Cortex of kidney (tissue), 1 donor: ENCODE data around the gene ADORA1.

Source experiments
- DNase-seq: peaks from one replicate; lab custom pipeline; 2025; lab: John Stamatoyannopoulos, UW

ADORA1 gene

DNA sequence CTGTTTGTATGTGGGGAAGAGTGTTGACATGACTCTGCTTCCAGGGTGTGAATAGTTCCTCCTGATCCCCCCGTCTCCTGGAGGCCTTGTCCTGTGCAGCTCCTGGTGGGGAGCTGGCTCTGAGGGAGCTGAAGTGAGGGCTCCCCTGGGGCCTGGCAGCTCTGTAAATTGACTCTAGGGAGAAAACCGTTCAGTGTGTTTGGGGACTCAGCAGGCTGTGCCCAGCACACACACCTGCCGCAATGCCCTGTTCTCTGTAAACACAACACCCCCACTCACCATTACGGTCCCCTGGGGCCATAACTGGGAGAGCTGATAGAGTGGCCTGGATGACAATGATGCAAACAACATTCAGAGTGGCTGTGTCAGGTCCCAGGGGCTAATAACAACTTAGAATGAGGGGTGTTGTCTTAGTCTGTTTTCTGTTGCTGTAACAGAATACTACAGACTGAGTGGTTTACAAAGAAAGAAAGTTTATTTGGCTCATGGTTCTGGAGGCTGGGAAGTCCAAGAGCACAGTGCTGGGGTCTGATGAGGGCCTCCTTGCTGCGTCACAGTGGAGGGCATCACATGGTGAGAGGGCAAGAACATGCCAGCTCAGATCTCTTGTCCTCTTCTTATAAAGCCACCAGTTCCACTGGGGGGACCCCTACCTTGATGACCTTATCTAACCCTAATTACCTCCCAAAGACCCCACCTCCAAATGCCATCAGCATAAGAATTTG is 15.3 kb downstream of the ADORA1 start:
- DNase-seq: no peak

DNA sequence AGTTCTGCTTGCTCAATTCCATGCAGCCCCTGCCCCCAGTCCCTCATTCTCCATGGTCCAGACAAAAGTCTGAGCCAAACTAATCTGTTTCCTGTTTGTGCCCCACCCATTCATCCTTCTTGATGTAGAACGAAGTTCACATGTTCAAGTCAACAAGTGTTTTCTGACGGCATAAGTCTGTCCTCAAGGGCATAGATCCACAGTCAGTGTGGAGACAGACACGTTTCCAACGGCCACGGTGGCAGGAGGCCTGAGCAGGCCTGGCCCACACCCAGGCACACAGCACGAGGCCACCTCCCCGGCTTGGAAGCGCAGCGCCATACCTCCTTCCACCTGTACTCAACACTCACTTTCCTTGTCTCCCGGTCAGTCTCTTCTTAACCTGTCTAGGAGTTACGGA is 16.1 kb downstream of the ADORA1 start:
- DNase-seq: no peak

DNA sequence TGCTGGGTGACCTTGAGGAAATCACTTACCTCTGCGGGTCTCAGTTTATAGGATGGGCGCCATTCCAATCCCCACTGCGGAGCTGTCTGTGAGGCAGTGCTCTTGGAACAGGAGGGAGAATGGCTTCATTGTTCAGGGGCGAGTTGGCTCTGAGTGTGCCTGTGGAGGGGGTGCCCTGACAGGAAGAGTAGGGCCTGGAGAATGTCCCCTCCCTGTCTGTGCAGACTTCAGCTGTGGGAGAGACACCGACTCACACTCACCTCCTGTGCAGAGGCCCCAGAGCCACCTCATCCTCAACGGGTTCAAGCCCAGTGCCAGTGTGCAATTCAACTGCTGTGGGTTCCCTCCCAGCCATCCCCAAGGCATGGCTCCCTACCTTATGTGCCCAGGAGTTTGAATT is 17.1 kb downstream of the ADORA1 start:
- DNase-seq: no peak

DNA sequence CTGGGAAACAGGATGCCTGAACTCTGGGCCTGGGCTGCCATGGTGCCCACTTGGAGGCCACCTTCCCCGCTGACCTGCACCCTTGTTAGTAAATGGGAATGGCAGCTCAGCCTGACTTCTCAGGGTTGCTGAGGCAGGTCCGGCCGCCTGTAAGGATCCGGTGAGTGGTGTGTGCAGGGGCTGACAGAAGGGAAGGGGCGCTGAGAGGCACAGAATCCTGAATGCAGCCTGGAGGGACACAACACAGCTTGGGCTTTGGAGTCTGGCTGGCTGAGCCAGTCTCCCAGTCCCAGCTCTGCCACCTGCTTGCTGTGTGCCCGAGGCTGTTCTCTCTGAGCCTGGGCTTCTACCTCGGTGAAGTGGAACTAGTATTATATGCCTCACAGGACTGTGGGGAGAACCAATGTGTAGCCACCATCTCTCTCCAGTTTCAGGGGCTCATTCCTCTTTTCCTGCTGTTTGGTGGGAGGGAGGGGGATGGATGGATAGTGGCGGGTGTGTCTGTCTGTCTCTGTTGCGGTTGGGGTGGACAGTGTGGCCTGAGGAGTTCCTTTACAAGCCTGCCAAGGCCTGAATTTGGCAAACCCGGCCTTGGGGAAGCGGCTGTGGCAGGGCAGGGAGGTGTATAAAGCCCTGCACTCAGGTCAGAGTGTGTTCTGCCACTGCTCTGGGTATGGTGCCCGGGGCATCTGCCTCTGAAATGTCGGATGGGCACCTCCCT is 18.0 kb downstream of the ADORA1 start:
- no peak for DNase-seq

DNA sequence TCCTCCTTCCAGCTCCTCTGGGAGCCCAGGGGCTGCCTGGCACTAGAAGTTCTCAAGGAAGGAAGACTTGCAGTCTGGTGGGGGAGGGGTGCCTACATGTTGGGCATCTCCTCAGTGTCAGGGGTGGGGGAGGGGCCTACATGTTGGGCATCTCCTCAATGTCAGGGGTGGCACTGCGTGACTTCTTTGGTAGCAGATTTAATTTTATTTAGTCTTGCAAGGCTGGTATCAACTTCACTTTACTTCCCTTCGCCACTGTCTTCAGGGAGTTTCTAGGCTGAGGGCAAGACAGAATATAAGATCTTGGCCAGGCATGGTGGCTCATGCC is 18.5 kb downstream of the ADORA1 start:
- no peak for DNase-seq

DNA sequence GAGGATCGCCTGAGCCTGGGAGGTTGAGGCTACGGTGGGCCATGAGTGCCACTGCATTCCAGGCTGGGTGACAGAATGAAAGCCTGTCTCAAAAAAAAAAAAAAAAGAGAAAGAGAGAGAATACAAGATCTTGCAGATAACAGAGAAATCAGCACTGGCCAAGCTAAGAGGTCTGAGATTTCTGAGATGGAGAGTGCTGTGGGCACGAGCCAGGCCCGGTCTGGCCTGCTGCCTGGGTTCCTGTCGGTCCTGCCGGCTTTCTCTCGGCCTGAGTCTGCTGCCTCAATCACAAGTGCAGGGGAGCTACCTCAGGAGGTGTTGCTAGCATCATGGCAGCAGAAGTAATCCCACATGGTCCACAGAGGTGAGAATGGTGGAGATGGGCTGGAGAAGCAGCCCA is 19.0 kb downstream of the ADORA1 start:
- no peak for DNase-seq

DNA sequence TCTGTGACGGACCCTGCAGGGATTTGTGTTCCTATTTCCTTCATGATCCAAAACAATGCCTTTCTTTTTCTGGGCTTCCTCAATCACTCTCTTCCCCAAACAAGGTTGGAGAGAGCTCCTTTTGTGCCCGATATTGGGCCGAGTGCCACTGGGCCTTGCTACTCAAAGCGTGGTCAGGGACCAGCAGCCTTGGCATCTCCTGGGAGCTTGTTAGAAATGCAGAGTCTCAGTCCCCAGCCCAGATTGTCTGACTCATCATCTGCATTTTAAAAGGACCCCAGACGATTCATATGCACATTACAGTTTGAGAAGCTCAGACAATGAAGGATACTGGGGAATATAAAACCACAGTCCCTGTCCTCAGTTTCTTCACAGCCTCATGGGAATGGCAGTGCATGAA is 19.9 kb downstream of the ADORA1 start:
- DNase-seq: no peak

DNA sequence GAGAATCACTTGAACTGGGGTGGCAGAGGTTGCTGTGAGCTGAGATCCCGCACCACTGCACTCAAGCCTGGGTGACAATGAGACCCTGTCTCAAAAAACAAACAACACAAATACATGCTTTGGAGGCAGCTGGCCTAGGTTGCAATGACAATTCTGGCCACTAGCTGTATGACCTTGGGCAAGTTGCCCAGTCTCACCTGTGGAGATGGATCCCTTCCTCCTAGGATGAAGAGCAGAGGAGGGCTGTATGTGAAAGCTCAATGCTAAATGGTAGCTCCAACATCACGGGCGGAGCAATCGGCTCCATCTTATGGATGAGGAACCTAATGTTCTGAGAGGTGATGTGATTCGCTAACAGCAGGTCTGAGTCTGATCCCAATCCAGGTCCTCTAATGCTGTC is 20.6 kb downstream of the ADORA1 start:
- DNase-seq: no peak

DNA sequence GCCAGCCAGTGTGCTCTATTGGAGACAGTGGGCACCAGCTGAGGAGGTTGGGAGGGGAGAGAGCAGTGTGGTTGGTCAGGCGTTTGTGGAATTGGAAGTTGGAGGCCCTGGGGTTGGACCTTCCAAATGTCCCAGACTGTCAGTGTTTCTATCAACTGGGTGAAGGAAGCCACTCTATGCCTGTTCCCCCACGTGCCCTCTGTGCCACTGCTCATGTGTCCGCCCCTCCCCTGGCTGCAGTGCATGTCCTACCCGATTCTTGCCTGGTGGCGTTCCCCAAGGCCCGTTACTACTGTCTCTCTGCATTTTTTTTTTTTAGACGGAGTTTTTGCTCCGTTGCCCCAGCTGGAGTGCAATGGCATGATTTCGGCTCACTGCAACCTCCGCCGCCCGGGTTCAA is 21.1 kb downstream of the ADORA1 start:
- DNase-seq: no peak

DNA sequence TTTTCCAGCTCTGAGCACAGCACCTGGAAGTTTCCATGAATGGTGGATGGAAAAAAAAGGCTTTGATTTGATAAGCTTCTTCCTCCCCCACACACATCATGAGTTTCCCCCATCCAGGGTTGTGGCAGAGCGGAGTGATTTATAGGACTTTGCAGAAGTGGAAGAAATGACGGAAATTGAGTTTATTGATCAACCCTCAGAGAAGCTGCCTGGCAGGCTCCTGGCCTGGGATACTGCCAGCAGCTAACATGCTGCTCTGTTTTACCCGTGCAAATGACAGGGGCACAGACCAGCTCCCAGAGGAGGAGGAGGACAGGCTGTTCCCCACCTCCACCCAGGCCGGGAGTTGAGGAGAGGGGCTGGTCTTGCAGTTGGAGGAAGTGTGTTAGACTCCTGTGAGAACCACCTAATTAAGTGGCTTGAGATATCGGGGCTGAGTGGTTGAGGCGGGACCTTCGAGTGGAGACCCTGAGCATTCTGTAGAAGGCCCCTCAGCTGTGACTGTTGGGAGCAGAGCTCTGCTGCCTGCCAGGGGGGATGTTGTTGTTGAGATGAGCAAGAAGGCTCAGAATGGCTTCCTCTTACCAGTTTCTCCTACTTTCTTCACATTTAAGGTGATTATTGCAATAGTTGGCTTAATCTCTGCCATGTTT is 21.8 kb downstream of the ADORA1 start:
- no peak for DNase-seq

DNA sequence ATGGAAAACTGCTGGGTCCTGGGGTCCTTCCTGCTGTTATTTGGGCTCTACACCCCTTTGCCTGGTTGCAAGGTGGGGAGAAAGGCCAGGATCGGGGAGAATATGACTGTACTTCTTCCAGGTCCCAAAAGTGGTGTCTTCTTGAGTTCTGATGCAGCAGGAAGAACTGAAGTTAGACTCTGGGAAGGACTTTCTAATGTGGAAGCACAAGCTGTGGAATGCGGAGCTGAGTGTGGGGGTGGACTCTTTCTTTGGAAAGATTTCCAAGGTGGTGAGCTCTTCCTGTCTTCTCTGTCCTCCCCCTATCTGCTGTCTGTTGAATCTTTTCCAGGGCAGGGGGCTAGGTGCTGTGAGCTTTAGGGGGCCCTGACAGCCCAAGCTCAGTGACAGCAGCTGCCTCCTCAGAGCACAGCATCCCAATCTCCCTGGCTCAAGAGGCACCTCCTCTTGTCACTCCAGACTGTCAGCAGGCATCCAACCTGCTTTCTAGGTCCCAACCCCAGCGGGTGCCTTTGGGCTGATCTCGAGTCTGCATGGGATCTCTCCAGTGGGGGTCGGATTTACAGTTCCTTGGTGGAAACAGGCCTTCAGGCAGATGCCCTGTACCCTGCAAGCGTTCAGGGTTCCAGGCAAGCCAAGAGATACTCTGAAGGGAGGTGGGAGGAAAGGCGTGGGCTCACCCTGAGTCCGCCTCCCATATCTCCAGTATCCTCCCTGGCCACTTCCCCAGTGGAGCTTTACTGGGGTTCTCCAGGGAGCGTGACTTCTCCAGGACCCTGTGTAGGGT is 23.2 kb downstream of the ADORA1 start:
- DNase-seq: no peak

DNA sequence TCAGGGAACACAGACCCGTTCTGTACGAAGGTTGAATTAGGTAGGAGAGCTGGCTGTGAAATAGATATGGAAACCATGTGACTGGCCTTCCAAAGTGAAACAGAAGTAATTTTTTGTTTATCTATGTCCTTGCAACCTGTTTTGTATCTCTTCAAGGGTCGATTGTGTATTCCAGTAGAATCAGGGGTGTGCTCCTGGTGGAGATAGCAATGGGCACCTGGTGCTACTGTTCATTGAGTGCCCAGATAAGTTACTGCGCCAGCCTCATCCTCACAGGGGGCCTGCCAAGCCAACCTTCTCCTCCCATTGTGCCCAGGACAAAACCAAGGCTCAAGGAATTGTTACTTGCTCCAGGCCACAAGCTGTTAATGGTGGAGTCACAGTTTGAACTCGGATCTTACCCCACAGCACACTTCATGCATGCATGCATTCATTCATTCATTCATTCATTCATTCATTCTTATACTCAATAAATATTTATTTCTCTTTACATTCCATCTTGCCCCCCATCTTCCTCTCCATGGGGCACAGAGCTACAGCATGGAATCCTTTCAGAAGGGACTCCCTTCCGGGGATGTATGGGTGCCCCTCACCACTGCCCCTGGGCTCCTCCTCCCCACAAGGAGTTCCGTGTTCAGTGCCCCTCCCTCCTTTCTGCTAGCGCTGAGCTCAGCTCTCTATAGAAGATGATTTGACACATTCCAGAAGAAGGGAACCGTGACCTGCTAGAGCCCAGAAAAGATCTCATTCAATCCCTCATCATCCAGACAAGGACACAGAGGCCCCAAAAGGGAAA is 24.0 kb downstream of the ADORA1 start:
- DNase-seq: no peak

DNA sequence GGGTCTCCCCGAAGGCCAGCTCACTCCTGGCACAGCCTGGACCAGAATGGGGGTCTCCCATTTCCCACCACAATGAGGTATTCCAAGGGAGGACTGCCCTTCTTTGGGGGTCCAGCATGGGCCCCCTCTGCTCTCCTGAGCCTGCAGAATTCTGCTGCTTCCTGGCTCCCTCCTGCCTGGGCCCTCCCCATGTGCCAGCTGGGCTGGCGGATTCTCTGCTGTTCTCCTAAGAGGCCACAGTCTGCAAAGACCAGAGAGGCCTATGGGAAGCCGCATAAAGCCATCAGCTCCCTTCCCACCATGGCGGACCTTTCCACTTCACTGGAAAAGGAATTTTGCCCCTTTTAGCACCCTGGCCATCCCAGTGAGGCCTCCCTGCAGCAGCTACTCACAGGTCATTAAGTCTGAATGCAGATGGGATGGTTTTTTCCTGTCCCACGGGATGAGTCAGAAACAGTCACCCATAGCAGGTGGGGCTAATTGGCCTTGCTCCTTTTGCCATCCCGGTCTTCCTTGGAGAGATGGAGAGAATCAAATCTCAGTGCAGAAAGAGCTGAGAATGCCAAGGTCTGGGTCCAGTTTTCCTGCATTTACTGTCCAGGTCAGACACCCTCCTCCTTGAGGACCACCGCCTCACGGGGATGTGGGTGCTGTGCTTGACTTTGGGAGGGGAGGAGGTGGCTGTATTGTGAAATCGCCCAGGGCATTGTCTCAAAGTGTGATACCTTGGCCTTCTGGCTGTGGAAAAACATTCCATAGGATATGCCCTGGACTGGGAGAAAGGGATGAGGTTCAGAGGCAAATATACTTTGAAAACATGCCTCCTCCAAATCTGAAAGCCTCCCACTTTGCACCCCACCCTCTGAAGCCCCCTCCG is 24.9 kb downstream of the ADORA1 start:
- DNase-seq: no peak

DNA sequence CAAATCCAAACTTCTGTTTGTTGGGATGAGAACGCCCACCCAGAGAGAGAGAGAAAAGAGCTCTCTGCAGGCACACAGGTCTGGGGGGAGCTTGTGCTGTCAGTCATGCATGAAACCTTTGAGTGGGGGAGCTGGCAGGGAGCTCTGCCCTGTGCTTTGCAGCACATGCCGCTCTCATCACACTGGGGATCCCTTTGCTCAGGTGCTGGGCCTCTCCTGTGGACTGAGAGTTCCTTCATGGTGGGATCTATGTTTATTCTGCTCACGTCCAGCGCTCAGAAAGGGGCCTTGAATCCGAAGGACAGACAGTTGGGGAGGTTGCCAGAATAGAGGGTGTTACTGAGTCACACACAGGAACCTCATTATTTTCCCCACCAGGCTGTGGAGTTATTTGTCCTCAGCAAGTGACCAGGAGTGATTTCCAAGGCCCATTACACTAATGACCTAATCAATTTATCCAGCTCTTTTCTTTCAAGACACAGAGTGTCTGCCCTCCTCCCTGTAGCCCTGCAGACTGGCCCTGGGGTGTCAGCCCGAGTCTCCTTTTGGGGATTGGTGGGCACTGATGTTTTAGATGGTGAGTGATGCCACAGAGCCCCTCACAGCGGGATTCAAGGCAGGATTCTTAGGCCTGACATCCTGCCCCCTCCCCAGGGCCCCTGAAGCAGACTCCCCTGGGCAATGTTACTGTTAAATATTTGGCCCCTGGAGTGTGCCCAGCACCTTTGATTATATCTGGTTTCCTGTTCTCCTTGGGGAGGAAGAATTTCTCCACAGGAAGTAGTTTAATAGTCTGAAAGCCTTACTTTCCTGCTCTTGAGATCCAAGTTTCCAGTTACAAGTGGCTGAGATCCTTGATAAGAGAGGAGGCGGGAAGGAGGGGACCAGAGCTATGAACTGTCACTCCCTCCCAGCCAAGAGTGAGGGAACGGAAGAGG is 25.8 kb downstream of the ADORA1 start:
- DNase-seq: no peak

DNA sequence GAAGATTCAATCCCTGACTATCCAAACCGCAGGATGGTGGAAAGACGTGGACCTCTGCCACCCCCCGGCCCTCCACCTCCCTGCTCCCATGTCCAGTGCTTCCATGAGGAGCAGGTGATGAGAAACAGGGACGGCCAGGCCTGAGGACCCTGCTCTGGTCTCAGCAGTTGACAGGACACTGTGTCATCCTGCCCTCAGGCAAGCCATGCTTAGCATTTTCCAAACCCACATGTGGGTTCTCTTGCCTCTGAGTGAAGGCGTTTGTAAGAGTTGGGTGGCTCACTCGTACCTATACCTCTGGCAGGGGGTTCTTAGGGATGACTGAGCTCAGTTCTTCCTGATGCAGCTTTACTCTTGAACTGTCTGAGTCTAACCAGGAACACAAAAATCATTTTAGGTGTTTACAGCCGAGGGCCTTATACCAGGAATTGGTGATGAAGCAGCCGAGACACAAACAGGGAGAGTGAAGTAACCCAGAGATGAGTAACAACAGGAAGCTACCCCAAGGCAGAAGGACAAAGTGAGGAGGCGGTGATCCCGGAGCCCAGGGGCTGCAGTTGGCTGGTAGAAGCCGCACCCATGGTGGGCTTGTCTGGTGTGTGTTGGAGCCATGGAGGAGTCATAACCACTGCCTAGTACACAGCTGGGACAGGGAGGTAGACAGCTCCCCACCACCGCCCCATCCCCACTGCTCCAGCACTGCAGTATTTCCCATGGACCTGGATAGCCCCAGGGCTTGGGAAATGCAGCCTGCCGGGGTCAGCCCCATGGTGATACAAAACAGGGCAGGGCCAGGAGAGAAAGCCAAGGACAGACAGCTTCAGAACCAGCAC is 26.7 kb downstream of the ADORA1 start:
- no peak for DNase-seq

DNA sequence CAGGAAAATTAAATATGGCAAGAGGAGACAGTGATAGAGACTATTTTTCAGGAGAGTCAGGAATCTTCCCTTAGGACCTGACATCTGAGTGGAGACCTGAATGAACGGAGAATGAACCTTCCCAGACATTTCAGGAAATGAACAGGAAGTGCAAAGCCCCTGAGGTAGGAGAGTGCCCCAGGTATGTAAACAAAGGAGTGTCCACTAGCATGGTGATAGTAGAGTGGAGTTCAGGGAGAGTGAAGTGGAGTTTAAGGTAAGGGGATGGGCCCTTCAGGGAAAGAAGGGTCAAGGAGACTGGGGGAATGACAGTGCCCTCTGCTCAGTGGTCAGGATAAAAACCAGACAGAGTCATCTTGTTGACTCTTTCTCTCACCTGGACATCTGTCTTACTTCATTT is 28.8 kb downstream of the ADORA1 start:
- DNase-seq: no peak

DNA sequence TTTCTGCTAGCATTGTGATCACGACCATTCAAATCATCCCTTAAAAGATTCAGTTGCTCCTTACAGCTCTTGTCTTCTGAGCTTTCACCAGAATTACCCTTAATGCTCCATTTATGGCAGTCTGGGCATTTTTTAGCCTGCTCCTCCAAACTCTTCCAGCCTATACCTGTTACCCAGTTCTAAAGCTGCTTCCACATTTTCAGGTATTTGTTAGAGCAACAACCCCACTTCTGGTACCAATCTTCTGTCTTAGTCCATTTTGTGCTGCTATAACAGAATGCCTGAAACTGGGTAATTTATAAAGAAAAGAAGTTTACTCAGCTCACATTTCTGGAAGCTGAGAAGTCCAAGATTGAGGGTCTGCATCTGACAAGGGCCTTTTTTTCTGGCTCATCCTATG is 30.9 kb downstream of the ADORA1 start:
- no peak for DNase-seq

DNA sequence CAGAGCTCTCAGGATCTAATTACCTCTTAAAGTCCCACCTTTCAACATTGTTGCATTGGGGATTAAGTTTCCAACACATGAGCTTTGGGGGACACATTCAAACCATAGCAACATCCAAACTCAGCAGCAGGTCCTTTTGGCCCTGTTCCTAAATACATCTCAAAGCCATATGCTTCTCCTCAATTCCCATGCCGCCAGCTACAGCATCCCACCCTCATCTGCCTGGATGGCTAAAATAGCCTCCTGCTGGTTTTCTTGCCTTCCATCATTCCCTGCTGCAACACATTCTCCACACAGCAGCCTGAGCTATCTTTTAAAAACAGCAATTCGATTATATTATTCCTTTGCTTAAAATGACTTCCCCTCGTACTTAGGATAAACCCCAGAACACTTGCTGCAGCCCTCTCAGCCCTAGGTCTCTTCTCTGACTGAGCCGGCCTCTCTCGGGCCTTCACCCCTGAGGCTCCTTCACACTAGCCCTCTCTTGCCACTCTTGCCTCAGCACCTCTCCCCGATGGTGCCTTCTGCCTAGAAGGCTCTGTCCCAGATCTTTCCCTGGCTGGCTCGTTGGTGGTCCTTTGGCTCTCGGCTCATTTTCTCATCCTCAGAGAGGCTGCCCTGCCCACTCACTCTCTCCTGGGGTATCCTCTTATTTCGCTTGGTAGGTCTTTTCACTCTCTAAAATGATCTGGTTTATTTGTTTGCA is 31.6 kb downstream of the ADORA1 start:
- DNase-seq: no peak
